Jurkat, Clone E6-1 (cell line): ENCODE data around the gene PPP6R2.
A peak's percentile ranks its signal among the peaks of the same experiment; 100 is the strongest.
"Not testable (repeated sequence)": the region's sequence is repeated elsewhere in the genome, so short reads cannot be mapped to it uniquely, and the experiment has no call there.

Experiments used
- DNase-seq: peaks from one replicate; pipeline ENCODE4 v3.0.0-alpha.2; 2011; ENCODE audit warnings: low read depth, low spot score
- H3K4me3 ChIP-seq: 2 replicates; pipeline ENCODE4 v1.5.1; 2011; ENCODE audit warnings: mild to moderate bottlenecking, low read length, control low read depth, moderate library complexity

Gene PPP6R2

DNA sequence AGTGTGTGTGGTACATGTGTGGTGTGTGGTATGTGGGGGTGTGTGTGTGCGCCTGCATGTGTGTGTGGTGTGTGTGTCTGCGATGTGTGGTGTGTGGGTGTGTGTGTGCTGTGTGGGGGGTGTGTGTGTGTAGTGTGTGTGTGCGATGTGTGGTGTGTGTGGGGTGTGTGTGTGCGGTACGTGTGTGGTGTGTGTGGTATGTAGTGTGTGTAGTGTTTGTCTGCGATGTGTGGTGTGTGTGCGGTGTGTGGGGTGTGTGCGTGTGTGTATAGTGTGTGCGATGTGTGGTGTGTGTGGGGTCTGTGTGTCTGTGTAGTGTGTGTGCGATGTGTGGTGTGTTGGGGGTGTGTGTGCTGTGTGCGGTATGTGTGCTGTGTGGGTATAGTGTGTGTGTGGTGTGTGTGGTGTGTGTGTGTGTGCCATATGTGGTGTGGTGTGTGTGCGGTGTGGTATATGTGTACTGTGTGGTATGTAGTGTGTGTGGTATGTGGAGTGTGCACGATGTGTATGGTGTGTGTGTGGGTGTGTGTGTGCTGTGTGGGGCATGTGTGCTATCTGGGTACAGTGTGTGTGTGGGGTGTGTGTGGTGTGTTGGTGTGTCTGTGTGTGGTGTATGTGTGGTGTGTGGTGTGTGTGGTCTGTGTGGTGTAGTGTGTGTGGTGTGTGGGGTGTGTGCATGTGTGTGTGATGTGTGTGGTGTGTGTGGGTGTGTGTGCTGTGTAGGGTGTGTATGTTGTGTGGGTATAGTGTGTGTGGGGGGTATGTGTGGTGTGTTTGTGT, 5.7 kb upstream of the PPP6R2 start:
- H3K4me3 ChIP-seq: no peak overlapping the region
- DNase-seq: no peak

DNA sequence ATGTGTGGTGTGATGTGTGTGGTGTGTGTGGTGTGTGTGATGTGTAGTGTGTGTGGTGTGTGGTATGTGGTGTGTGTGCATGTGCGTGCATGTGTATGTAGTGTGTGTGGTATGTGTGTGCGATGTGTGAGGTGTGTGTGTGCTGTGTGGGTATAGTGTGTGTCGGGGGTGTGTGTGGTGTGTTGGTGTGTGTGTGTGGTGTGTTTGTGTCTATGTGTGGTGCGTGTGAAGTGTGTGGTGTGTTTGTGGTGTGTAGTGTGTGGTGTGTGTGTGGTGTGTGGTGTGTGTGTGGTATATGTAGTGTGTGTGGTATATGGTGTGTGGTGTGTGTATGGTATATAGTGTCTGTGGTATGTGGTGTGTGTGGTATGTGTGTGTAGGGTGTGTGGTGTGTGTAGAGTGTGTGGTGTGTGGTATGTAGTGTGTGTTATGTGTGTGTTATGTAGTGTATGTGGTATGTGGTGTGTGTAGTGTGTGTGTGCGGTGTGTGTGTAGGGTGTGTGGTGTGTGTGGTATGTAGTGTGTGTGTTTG, 5.0 kb upstream of the PPP6R2 start:
- no peak overlapping the region for H3K4me3 ChIP-seq
- no peak for DNase-seq

DNA sequence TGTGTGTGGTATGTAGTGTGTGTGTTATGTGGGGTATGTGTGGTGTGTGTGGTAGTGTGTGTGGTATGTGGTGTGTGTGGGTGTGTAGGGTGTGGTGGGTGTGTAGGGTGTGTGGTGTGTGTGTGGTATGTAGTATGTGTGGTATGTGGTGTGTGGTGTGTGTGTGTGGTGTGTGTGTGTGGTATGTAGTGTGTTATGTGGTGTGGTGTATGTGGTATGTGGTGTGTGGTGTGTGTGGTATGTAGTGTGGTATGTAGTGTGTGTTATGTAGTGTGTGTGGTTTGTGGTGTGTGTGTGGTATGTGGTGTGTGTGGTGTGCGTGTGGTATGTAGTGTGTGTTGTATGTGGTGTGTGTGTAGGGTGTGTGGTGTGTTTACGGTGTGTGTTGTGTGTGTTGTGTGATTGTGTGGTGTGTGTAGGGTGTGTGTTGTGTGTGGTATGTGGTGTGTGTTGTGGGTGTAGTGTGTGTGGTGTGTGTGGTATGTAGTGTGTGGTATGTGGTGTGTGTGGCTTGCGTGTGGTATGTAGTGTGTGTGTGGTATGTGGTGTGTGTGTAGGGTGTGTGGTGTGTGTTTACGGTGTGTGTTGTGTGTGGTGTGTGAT, 4.2 kb upstream of the PPP6R2 start:
- H3K4me3 ChIP-seq: no peak overlapping the region
- no peak for DNase-seq

DNA sequence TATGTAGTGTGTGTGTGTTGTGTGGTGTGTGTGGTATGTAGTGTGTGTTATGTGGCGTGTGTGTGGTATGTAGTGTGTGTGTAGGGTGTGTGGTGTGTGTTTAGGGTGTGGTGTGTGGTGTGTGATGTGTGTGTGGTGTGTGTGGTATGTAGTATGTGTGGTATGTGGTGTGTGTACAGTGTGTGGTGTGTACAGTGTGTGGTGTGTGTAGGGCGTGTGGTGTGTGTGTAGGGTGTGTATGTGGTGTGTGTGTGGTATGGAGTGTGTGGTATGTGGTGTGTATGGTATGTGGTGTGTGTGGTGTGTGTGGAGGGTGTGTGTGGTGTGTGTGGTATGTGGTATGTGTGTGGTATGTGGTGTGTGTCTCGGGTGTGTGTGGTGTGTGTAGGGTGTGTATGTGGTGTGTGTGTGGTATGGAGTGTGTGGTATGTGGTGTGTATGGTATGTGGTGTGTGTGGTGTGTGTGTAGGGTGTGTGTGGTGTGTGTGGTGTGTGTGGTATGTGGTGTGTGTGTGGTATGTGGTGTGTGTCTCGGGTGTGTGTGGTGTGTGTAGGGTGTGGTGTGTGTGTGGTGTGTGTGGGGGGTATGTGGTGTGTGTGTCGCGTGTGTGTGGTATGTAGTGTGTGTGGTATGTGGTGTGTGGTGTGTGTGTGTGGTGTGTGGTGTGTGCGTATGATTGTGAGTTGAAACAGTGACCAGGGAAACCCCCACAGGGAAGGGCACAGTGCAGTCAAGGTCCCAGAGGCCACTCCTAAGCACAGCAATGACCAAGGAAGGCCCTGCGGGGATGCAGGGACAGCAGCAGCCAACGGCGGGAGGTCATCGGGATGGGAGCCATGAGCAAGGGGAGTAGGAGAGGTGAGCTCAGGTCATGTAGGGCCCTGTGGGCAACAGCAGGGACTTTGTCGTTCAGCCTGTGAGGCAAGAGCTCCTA, 2.9 kb upstream of the PPP6R2 start:
- no peak for DNase-seq
- H3K4me3 ChIP-seq: no peak overlapping the region

GRCh38 chr22:50341977-50342650, 1.0 kb upstream of the PPP6R2 start:
- peak overlapping the region; percentile 66 for H3K4me3 ChIP-seq

GRCh38 chr22:50343541-50343935, 411 bp downstream of the PPP6R2 start:
- H3K4me3 ChIP-seq: peak overlapping the region; percentile 62
- DNase-seq: no peak

More at GRCh38 chr22:50341977-50342650, 1.0 kb upstream of the PPP6R2 start:
- peak; percentile 74 for DNase-seq

DNA sequence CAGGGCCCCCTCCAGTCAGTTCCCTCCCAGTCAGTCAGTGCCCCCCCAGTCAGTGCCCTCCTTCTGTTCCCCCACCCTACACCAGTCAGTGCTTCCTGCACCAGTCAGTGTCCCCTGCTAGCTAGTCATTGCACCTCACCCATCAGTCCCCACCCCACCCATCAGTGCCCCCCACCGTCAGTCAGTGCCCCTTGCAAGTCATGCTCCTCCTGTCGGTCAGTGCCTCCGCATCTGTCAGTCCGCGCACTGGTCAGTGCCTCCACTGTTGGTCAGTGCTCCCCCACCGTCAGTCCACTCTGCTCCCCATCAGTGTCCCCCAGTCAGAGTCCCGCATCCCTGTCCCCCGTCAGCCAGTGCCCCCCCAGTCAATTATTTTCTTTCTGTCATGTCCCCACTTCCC, 3.3 kb downstream of the PPP6R2 start:
- H3K4me3 ChIP-seq: no peak overlapping the region
- DNase-seq: no peak

DNA sequence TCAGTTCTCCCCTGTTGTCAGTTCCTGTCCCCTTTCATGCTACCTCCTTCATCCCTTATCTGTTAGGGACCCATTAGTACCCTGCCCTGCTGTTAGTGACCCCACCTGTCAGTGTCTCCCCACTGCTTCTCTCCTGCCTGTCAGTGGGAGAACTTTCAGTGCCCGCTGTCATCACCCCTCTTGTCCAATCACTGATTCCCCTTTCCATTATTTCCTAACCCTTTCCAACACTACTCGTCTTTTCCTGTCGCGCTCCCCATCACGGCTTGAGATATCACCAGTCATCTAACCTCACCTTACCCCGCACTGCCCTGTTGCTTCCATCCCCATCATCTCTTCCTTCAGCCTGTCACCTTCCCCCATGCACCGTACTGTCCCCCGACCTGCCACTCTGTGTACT, 4.0 kb downstream of the PPP6R2 start:
- no peak for DNase-seq
- no peak overlapping the region for H3K4me3 ChIP-seq

DNA sequence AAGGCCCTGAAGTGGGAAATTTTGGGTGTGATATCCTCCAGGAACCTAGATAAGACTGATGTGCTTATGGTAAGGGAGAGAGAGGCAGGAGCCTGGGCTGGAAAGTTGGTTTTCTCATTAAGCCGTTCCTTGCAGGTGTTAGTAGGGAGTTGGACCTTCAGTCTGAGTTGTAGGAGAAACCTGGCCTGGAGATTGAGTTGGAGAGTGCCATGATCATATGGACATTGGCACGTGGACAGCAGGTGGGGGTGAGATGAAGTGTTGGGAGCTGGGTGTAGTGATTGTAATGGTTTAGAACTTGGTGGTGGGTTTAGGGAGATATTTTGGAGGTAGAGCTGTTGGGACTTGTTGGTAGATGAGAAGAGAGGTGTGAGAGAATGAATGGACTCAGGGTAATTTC, 4.9 kb downstream of the PPP6R2 start:
- no peak overlapping the region for H3K4me3 ChIP-seq
- no peak for DNase-seq

DNA sequence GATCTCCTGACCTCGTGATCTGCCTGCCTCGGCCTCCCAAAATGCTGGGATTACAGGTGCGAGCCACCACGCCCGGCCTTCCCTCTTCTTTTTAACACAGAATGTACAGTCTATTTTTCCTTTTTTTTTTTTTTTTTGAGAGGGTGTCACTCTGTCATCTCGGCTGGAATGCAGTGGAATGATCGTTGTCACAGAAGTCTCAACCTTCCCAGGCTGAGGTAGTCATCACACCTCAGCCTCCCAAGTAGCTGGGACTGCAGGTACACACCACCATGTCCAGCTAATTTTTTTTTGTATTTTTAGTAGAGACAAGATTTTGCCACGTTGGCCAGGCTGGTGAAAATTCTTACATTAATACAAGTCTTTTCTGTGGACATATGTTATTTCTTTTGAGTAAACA, 13.1 kb downstream of the PPP6R2 start:
- DNase-seq: no peak
- H3K4me3 ChIP-seq: no peak overlapping the region

GRCh38 chr22:50357222-50357621, 14.1 kb downstream of the PPP6R2 start:
- DNase-seq: no peak
- H3K4me3 ChIP-seq: no peak overlapping the region

DNA sequence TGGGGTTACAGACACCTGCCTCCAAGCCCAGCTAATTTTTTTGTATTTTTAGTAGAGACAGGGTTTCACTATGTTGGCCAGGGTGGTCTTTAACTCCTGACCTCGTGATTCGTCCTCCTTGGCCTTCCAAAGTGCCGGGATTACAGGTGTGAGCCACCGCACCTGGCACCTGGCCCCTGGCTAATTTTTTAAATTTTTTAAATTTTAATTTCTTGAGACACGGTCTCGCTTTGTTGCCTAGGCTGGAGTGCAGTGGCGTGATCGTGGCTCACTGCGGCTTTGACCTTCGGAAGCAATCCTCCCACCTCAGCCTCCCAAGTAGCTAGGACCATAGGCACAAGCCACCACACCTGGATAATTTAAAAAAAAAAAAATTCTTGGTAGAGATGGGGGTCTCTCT, 14.6 kb downstream of the PPP6R2 start:
- no peak for DNase-seq
- no peak overlapping the region for H3K4me3 ChIP-seq

GRCh38 chr22:50360578-50360977, 17.5 kb downstream of the PPP6R2 start:
- no peak for DNase-seq
- no peak overlapping the region for H3K4me3 ChIP-seq

- DNase-seq: no peak
These were observed 18.1 kb downstream of the PPP6R2 start for GRCh38 chr22:50361222-50361621.

GRCh38 chr22:50361688-50362087, 18.6 kb downstream of the PPP6R2 start:
- DNase-seq: no peak
- no peak overlapping the region for H3K4me3 ChIP-seq

More at GRCh38 chr22:50361222-50361621, 18.1 kb downstream of the PPP6R2 start:
- no peak overlapping the region for H3K4me3 ChIP-seq

GRCh38 chr22:50363166-50363802, 20.2 kb downstream of the PPP6R2 start:
- DNase-seq: no peak
- no peak overlapping the region for H3K4me3 ChIP-seq

DNA sequence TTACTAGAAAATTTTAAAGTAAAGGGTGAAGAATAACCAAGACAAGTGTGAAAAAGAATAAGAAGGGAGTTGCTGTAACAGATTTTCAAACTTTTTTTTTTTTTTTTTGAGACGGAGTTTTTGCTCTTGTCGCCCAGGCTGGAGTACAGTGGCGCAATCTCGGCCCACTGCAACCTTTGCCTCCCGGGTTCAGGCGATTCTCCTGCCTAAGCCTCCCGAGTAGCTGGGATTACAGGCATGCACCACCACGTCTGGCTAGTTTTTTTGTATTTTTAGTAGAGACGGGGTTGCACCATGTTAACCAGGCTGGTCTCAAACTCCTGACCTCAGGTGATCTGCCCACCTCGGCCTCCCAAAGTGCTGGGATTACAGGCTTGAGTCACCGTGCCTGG, 20.7 kb downstream of the PPP6R2 start:
- H3K4me3 ChIP-seq, DNase-seq: not testable (repeated sequence)

GRCh38 chr22:50367778-50368500, 24.8 kb downstream of the PPP6R2 start:
- no peak for DNase-seq
- H3K4me3 ChIP-seq: no peak overlapping the region
